ENCODE measurements around the gene USP17L17.
"Not testable (repeated sequence)": the region's sequence is repeated elsewhere in the genome, so short reads cannot be mapped to it uniquely, and the experiment has no call there.

DNA sequence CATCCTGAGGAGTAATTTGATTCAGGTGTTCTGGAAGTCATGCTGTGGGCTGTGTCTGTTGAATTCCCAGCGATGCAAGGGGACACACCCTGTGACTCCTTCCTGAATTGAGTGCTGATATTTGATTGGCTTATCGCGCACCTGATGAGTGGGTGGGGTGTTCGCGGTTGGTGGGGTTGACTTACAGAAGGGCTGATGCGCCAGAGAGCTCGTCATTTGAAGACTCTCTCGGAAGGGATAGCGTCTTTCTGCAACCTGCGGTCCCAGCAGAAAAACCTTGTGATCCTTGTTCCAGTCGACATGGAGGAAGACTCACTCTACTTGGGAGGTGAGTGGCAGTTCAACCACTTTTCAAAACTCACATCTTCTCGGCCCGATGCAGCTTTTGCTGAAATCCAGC is 18.9 kb downstream of the USP17L17 start, which contains the start of gene USP17L21:
- TF ChIP-seq, protein P1, sequence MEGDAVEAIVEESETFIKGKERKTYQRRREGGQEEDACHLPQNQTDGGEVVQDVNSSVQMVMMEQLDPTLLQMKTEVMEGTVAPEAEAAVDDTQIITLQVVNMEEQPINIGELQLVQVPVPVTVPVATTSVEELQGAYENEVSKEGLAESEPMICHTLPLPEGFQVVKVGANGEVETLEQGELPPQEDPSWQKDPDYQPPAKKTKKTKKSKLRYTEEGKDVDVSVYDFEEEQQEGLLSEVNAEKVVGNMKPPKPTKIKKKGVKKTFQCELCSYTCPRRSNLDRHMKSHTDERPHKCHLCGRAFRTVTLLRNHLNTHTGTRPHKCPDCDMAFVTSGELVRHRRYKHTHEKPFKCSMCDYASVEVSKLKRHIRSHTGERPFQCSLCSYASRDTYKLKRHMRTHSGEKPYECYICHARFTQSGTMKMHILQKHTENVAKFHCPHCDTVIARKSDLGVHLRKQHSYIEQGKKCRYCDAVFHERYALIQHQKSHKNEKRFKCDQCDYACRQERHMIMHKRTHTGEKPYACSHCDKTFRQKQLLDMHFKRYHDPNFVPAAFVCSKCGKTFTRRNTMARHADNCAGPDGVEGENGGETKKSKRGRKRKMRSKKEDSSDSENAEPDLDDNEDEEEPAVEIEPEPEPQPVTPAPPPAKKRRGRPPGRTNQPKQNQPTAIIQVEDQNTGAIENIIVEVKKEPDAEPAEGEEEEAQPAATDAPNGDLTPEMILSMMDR (IDR thresholded peaks at IDR 0.05; ENCODE audit: low read depth, low read length, poor library complexity, severe bottlenecking): not testable (repeated sequence)
- not testable (repeated sequence) for TF ChIP-seq EZH2phosphoT487 (IDR thresholded peaks at IDR 0.05; ENCODE audit: borderline replicate concordance, low read length)
